Measurements from ENCODE around the gene GABRP. TPM values are rescaled to one million over a fixed set of nuclear protein-coding genes. Genes with fewer than 3 reads are reported as not detected.
A peak's percentile ranks its signal among the peaks of the same experiment; 100 is the strongest.

The GABRP gene
- total and polyA plus RNA-seq, 2 donors, result 1.3 to 8.2 TPM

- DNase-seq (ENCODE audit: low read depth in 6 of 9, low spot score in 9 of 9), result no peak
These were observed 76.9 kb downstream of the GABRP start for GRCh38 chr5:170860415-170860814.

GRCh38 chr5:170860818-170861666 is 77.5 kb downstream of the GABRP start:
- Histone ChIP-seq H3K9me3 (ENCODE audit: control insufficient read depth in 2 of 2, insufficient read depth in 1 of 2, low read length in 1 of 2) (peaks cover 4 to 7% of the 10 kb centered on the region in 2 donors), H3K27me3 (ENCODE audit: control insufficient read depth in 2 of 2, insufficient read depth in 1 of 2, low read length in 1 of 2) (peaks cover 23% of the 10 kb centered on the region in 2 donors), H3K4me1 (ENCODE audit: control insufficient read depth in 2 of 2, insufficient read depth in 2 of 2, low read length in 2 of 2) (no peaks in the 10 kb centered on the region), H3K27ac (ENCODE audit: low read depth in 1 of 2, low read length in 1 of 2) (no peak overlapping the region), H3K36me3 (ENCODE audit: control insufficient read depth in 2 of 2, insufficient read depth in 2 of 2, low read length in 1 of 2) (no peaks in the 10 kb centered on the region), H3K4me3 (ENCODE audit: low read length in 2 of 2) (no peak overlapping the region)
- no peak for DNase-seq (ENCODE audit: low read depth in 6 of 9, low spot score in 9 of 9)
- 98% methylated on average over 5 of the region's 5 CpGs for WGBS

More at GRCh38 chr5:170860415-170860814, 76.9 kb downstream of the GABRP start:
- Histone ChIP-seq H3K9me3 (ENCODE audit: control insufficient read depth in 2 of 2, insufficient read depth in 1 of 2, low read length in 1 of 2) (peaks cover 4 to 7% of the 10 kb centered on the region in 2 donors), H3K27ac (ENCODE audit: low read depth in 1 of 2, low read length in 1 of 2) (no peak overlapping the region), H3K4me1 (ENCODE audit: control insufficient read depth in 2 of 2, insufficient read depth in 2 of 2, low read length in 2 of 2) (no peaks in the 10 kb centered on the region), H3K36me3 (ENCODE audit: control insufficient read depth in 2 of 2, insufficient read depth in 2 of 2, low read length in 1 of 2) (no peaks in the 10 kb centered on the region), H3K4me3 (ENCODE audit: low read length in 2 of 2) (no peak overlapping the region), H3K27me3 (ENCODE audit: control insufficient read depth in 2 of 2, insufficient read depth in 1 of 2, low read length in 1 of 2) (peaks cover 23% of the 10 kb centered on the region in 2 donors)

GRCh38 chr5:170861667-170861916 is 78.1 kb downstream of the GABRP start:
- H3K4me3 ChIP-seq (ENCODE audit: low read length in 2 of 2), result peak overlapping the region in 1 of 2 donors; percentile 33
- no peak overlapping the region for H3K27ac ChIP-seq (ENCODE audit: low read depth in 1 of 2, low read length in 1 of 2)
- WGBS, result 28% methylated on average over 26 of the region's 26 CpGs
- peak in 1 of 9 donors; percentile 2 for DNase-seq (ENCODE audit: low read depth in 6 of 9, low spot score in 9 of 9)
- H3K9me3 ChIP-seq (ENCODE audit: control insufficient read depth in 2 of 2, insufficient read depth in 1 of 2, low read length in 1 of 2), result peaks cover 4 to 7% of the 10 kb centered on the region in 2 donors
- no peaks in the 10 kb centered on the region for H3K36me3 ChIP-seq (ENCODE audit: control insufficient read depth in 2 of 2, insufficient read depth in 2 of 2, low read length in 1 of 2)
- H3K27me3 ChIP-seq (ENCODE audit: control insufficient read depth in 2 of 2, insufficient read depth in 1 of 2, low read length in 1 of 2), result peaks cover 23% of the 10 kb centered on the region in 2 donors
- H3K4me1 ChIP-seq (ENCODE audit: control insufficient read depth in 2 of 2, insufficient read depth in 2 of 2, low read length in 2 of 2), result no peaks in the 10 kb centered on the region

GRCh38 chr5:170861917-170862766 is 78.6 kb downstream of the GABRP start, which contains the start of gene RANBP17:
Gene RANBP17 (plus strand): TSS chr5:170862018.
- peaks cover 4 to 7% of the 10 kb centered on the region in 2 donors for H3K9me3 ChIP-seq (ENCODE audit: control insufficient read depth in 2 of 2, insufficient read depth in 1 of 2, low read length in 1 of 2)
- H3K27me3 ChIP-seq (ENCODE audit: control insufficient read depth in 2 of 2, insufficient read depth in 1 of 2, low read length in 1 of 2), result peaks cover 23% of the 10 kb centered on the region in 2 donors
- no peak within 1 kb of the TSS for H3K27ac ChIP-seq (ENCODE audit: low read depth in 1 of 2, low read length in 1 of 2)
- H3K4me1 ChIP-seq (ENCODE audit: control insufficient read depth in 2 of 2, insufficient read depth in 2 of 2, low read length in 2 of 2), result no peaks in the 10 kb centered on the region
- peak in 2 of 9 donors; percentile 2 to 8 for DNase-seq (ENCODE audit: low read depth in 6 of 9, low spot score in 9 of 9)
- no peaks in the 10 kb centered on the region for H3K36me3 ChIP-seq (ENCODE audit: control insufficient read depth in 2 of 2, insufficient read depth in 2 of 2, low read length in 1 of 2)
- WGBS, result 4% methylated on average over 101 of the region's 102 CpGs
- H3K4me3 ChIP-seq (ENCODE audit: low read length in 2 of 2), result peak within 1 kb of the TSS; percentile 18 to 33

- no peak overlapping the region for H3K4me3 ChIP-seq (ENCODE audit: low read length in 2 of 2)
- peaks cover 4 to 7% of the 10 kb centered on the region in 2 donors for H3K9me3 ChIP-seq (ENCODE audit: control insufficient read depth in 2 of 2, insufficient read depth in 1 of 2, low read length in 1 of 2)
- DNase-seq (ENCODE audit: low read depth in 6 of 9, low spot score in 9 of 9), result no peak
- WGBS, result 95% methylated on average over 3 of the region's 3 CpGs
- H3K27me3 ChIP-seq (ENCODE audit: control insufficient read depth in 2 of 2, insufficient read depth in 1 of 2, low read length in 1 of 2), result peaks cover 23% of the 10 kb centered on the region in 2 donors
- no peak overlapping the region for H3K27ac ChIP-seq (ENCODE audit: low read depth in 1 of 2, low read length in 1 of 2)
- no peaks in the 10 kb centered on the region for H3K36me3 ChIP-seq (ENCODE audit: control insufficient read depth in 2 of 2, insufficient read depth in 2 of 2, low read length in 1 of 2)
- H3K4me1 ChIP-seq (ENCODE audit: control insufficient read depth in 2 of 2, insufficient read depth in 2 of 2, low read length in 2 of 2), result no peaks in the 10 kb centered on the region
These were observed 80.1 kb downstream of the GABRP start for GRCh38 chr5:170863646-170864045.

Other genes starting within 250 kb of the GABRP start
- 6.8 TPM for gene RANBP17, start 78.3 kb downstream of the GABRP start, total RNA-seq
- gene RANBP17, start 78.3 kb downstream of the GABRP start, polyA plus RNA-seq, result 2.1 TPM